ENCODE data around the gene SLC39A9. TPM values are rescaled to one million over a fixed set of nuclear protein-coding genes. Genes with fewer than 3 reads are reported as not detected.

Gene SLC39A9
- total RNA-seq, 4 donors from 2014 or later = 50.2 to 64.1 (median 57.9) TPM

DNA sequence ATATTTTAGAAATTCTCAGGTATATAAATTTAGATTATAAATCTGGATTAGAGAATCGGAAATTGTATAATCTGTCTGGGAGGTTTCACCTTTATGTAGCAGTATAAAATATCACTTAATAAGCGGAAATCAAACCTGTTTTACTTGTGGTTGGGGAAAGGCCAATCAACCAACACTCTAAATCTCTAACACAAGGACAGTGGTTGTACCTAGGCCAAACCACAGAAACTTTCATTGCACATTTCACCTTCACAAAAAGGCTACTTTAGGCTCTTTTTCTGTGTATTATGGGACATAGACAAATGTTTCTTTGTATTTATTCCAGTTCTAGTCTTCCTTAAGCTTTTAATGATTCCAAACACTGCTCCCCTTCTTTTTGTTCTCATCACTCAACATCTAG, 20.2 kb upstream of the SLC39A9 start:
- no peak for TF ChIP-seq CTCF (IDR thresholded peaks at IDR 0.05; ENCODE audit: low read depth)

DNA sequence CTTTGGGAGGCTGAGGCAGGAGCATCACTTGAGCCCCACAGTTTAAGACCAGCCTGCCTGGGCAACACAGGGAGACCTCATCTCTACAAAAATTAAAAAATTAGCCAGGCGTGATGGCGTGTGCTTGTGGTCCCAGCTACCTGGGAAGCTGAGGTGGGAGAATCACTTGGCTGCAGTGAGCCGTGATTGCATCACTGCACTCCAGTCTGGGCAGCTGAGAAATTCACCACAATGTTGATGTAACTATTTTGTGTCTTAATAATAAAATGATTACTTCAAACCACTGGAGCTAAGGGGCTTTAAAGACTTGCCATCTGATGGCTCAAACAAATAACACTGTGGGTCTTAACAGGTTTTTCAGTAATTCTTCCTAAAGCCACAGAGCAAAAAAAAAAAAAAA, 11.2 kb upstream of the SLC39A9 start:
- no peak for TF ChIP-seq CTCF (IDR thresholded peaks at IDR 0.05; ENCODE audit: low read depth)

GRCh38 chr14:69392481-69392880, 6.0 kb upstream of the SLC39A9 start:
- no peak for TF ChIP-seq CTCF (IDR thresholded peaks at IDR 0.05; ENCODE audit: low read depth)

DNA sequence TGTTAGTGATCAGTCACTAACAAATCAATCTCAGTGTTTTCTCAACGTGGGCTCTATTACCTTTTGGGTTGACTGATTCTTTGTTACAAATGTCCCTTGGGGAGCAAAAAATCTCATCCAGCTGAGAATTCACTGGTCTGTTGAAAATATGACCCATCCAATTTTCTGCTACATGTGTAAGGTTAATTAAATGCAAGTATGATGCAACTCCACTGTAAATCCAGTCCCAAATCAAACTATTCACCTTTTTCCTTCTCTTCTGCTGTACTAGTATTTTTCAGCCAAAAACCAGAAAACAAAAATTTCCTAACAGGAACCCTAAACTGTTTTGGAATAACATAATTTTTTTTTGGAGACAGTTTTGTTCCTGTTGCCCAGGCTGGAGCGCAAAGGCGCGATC, 2.6 kb upstream of the SLC39A9 start:
- no peak for TF ChIP-seq CTCF (IDR thresholded peaks at IDR 0.05; ENCODE audit: low read depth)

DNA sequence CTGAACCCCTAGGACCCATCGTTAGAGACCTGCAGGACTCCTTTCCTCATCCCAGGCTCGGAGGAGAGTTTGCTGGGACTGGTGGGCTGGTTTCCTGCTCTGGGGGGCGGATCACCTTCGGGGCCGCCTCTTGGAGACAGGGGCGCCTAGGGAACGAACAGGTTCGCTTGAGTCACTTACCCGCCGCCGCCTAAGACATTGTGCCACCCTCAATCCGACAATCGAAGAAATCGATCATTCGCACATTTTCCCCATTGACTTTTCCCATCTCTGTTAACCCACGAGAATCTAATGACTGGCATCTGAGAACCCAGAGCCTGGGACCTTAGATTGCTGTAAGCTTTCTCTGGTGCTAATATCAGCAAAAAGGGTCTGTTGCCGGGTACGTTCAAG, 322 bp downstream of the SLC39A9 start:
- no peak for TF ChIP-seq CTCF (IDR thresholded peaks at IDR 0.05; ENCODE audit: low read depth)

- TF ChIP-seq CTCF (IDR thresholded peaks at IDR 0.05; ENCODE audit: low read depth) = no peak
These were observed 1.3 kb downstream of the SLC39A9 start for GRCh38 chr14:69399750-69400149.

DNA sequence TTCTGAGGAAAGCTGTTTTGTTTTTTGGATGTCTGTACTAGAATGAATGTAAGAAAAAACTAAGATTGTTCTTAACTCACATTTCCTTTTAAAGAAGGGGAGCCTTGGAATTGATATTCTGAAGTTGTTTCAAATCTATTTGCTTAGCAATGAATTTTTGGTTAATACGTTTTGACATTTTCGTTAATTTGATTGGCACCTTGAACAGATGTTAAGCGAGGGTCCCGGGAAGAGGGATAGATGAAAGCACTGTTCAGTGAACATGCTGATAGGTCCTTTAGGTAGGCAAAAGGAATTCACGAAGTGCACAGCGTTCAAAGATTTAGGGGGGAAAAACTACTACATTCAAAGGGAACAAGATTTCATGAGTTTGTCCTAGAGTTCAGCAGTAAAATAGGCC, 1.7 kb downstream of the SLC39A9 start:
- no peak for TF ChIP-seq CTCF (IDR thresholded peaks at IDR 0.05; ENCODE audit: low read depth)

DNA sequence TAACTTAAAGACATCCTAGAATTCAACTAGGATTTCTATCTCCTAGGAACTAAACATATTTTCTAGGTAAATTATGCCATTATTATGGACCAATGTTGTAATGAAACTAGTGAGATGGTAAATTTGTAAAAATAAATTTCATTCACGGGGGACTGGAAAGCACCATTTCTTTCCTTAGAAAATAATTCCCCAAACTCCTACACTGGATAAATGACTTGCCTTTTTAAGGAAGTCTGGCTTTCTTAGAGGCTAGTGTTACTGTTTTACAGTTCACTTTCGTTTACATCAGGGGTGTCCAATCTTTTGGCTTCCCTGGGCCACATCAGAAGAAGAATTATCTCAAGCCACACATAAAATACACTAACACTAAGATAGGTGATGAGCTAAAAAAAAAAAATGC, 3.3 kb downstream of the SLC39A9 start:
- TF ChIP-seq CTCF (IDR thresholded peaks at IDR 0.05; ENCODE audit: low read depth) = no peak
